Stimulated activated CD8-positive, alpha-beta memory T cell treated with anti-CD3 and anti-CD28 coated beads, Interleukin-15, amount 100 ng/mL, for 48 hours (primary cell): Measurements from ENCODE around the gene HEG1.

Source experiments
- DNase-seq, 2 donors: peaks; one replicate each; pipeline ENCODE4 v3.0.0-alpha.2; 2020; ENCODE audit warnings: low read depth in 2 of 2

The HEG1 gene

DNA sequence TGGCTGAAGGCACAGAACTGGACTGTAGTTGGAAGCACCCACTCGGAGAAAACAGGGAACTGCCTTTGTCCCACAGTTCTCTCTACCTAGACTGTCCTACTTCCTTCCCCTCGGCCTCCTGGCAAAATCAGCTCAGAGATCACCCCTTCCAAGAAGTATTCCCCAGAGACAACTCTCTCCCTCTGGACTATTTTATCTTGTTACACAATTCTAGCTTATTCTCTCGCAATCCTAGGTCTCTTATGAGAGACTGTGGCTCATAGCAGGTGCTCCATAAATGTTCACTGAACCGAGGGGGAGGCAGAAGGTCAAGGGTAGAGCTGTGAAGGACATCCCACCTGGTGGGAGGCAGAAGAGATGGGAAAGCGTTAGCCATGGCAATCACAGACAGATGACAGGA, 10.6 kb downstream of the HEG1 start:
- DNase-seq, result no peak

DNA sequence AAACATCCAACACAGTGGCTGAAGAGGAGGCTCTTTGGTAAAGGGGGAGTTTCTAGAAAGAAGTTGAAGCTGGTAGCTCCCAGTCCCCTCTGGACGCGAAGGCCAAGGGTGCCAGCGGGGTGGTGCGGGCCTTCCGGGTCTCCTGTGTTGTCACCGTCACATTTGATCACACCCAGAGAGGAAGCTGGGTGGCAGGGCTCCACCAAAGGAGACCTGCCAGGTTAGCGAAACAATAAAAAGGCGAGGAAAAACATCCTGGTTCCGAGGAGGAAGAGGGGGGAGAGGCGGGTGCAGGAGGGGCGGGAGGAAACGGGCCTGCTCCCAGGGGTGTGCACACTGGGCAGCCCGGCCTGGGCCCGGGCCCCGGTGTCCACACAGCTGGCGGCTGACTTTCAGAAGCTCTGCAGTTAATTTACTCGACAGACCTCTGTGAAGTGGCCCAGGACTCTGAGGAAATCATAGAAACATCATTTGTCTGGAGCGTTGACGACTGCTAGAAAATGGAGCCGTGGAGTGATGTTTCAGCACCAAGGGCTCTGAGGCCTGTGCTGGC, 12.1 kb downstream of the HEG1 start:
- no peak for DNase-seq

DNA sequence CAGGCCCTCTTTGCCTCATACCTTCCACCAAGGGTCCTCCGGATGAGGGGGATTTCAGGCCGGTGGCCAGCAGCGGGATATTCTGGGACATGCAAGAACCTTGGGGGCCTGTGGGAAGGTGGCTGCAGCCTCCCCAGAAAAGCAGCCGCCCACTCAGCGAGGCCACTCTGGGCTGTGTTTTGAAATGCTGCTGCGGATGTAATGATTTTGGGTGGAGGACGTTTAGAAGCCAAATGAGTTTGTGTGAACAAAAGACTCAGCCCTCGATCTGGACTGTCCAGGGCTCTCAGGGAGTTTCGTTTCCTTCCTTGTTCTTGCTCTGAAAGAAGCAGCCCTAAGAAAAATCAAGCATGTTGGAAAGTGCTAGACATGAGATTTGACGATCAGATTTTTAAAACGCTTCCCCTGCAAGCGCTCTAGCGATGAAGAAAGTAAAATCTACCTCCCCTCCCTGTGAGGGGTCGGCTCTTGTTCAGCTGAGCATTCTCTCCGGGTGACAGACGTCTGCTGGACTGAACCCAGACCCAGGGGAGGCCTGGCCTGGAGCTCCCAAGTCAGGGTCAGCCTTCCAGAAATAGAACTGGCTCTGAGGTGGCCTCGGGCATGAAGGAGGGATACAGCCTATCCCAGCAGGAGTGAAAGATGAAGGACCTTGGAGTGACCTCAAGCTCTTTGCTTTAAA, 12.9 kb downstream of the HEG1 start:
- DNase-seq, result no peak

DNA sequence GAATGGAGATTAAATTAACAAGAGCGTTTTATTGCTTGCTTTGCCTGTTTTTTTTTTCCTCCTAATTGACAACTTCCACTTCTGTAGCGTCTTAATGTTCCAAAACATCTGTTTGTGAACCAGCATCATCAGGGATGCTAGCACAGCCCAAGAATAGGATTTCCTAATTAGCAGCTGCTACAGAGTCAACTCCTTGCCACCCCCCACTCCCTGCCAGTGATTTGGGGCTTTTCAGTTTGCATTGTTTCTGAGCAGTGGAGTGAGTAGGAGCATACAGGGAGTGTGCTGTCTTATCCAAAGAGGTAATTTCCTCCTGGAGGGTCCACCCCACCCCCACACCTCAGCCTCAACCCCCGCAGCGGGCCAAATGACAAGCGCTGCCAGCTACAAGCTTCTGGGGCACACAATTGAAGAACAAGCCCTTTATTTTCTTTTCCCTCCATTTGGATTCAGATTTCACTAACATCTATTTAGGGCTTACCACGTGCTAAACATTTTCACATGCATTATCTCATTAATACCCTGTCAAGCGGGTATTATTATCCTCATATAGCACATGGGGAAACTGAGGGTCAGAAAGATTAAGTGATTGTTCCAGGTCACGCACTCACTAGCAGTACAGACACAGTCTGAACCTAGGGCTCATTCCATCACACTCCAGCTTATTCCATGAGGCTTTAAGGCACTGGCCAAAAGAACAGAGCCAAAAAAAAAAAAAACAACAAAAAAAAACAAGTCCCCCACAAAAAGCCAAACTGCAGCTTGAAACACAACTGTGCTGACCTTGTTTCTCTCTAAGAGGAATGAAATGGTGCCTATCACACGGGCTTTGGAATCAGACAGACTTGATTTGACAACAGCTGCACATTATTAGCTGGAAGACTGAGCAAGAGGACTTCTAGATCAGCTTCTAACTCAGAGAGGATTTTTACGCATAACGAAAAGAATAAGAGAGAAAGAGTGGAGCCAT, 16.4 kb downstream of the HEG1 start:
- DNase-seq, result no peak

DNA sequence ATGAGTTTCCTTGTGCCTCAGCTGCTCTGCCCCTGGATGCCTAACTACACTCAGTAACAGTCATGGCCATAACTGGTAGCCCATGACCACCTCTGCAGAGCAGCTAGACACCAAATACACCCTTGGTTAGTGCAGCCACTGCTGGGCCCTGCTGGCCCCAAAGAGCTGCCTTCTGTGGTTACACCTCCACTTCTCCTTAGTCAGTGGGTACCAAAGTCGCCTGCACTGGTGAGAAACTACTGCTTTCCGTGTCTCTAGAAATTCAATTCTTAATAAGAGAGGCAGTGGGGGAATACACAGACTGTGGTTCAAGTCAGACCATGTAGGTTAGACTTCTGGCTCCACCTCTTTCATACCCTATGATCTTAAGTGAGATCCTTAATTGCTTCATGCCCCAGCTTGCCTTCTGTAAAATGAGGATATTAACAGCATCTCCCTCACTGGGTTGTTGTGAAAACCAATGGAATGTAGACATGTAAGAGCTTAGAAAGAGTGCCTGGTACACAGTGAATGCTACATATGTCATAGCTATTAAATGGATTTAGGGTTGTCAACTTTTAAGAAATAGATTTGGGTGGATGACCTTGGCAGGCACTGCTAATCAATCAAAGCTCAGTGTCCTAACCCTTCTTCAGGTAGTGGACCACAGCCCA, 18.2 kb downstream of the HEG1 start:
- no peak for DNase-seq

DNA sequence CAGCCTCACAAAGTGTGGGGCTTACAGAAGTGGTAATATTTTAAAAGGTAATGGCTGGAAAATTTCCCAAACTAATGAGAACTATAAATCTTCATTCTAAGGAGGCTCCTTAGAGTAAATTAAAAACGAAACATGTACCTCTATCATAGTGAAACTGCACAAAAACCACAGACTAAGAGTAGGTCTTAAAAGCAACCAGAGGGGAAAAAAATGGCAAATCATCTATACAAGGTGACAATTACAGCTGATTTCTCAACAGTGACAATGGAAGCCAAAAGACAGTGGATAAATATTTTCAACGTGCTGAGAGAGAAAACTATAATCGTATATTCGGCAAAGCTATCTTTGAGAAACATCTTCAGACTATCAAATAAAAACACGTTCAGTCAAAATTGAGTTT, 20.6 kb downstream of the HEG1 start:
- no peak for DNase-seq

DNA sequence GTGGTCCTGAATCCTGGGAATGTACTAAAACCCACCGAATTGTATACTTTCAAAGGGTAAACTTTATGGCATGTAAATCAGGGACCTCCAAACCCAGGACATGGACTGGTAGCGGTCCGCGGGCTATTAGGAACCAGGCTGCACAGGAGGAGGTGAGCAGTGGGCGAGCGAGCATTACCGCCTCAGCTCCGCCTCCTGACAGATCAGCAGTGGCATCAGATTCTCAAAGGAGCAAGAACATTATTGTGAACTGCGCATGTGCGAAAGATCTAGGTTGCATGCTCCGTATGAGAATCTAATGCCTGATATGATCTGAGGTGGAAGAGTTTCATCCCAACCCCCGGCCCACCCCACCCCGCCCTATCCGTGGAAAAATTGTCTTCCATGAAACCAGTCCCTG, 22.2 kb downstream of the HEG1 start:
- no peak for DNase-seq

DNA sequence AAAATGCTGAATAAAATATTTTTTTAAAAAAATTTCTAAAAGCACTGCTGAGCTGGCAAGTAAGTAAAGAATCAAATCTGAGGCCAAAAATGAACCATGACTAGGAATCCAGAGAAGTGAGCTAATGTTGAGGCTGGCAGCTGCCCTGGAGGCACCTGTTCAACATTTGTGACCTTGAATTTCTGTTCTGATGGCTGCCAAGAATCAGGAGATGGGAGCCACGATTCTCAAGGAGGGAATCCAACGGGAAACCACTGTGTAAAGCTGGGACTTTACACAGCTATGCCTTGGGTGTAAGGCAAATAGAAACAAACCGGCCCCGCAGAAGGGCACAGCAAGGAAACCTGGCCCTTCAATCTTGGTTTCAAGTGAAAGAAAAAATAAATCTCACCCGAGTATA, 22.7 kb downstream of the HEG1 start:
- no peak for DNase-seq

DNA sequence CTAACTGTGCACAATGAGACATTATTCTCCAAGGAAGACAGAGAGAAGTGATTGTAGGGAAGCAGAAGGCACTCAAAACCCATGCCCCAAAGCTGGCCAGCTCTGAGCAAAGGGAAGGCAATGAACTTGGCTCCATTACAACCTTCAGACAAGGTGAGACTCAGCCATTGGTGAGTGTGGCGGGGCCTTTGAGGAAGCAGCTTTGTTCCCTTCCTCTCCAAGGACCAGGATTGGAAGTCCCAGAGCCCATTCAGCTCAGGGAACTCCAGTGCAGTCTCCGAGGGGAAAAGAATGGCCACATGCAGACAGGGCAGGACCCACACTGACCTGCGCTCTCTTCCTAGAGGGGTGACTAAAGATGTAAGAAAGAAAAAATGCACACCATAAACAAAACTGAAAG, 23.1 kb downstream of the HEG1 start:
- DNase-seq, result no peak

DNA sequence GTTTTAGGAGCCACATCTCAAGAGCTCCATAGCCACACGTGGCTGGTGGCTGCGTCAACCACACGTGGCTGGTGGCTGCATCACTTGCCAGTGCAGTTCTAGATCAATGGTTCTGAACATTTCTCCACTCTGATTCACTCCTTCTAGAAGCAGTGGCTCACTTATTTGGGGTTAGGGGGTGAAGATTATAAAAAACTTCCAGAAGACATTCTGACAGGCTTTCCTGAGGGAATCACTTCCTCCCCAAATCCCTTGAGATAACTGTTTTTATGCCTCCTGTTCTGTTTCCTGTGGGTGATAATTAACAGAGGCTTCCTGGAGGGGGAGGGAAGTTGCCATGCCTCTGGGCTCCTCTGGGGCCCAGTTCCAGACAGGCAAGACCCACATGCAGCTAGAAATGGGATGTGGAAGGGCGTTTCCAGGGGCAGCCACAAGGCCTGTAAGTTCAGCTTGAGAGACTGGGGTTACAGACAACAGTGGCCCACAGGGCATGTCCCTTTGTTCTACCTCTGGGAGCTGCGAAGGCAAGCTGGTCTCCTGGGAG, 23.6 kb downstream of the HEG1 start:
- no peak for DNase-seq

DNA sequence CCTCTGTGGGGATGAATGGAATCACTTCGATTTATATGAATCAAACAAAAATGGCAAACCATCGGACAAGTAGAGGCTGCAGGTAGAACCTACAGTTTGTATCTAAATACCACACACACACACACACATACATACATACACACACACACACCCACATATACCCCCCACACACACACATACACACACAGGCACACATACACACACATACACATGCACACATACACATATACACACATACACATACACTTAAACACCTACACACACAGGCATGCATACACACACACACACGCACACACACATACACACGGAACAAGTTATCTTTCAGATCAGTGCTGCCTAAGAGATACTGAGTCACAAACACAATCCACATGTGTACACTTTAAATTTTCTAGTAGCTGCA, 24.3 kb downstream of the HEG1 start:
- DNase-seq, result no peak

DNA sequence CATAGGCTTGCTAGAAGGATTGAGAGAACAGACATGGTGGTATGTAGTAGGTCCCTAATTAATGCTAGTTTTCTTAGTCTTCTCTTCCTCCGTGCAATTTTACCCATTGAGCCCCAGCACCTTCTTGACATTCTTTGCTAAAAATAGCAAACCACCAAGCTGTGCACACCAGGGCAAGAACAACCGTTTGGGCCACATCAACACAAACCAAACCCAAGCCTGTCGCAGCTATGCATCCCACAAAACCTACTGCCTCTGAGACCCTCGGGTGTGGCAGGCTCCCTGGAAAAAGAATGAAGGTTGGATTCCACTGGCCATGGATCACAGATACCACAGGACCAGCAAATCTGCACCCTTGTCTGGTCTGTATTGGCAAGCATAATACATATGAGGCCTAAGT, 27.1 kb downstream of the HEG1 start:
- no peak for DNase-seq

DNA sequence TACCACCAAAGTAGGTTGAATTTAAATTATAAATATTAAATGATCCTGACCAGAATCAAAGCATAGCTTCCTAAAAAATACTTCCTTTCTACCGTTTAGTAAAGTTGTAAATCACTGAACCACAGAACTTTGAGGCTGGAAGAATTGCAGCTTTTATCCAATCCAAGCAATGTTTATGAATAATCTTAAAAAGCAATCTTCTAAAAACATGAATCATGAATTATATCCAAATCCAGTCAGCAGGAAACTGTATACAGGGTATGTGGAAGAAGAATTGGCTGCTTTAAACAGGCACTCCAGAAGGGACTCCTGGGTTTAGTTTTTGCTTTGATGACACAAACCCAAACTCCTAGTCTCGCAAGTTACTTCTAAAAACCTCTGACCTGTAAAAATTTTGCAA, 30.2 kb downstream of the HEG1 start:
- DNase-seq, result no peak

DNA sequence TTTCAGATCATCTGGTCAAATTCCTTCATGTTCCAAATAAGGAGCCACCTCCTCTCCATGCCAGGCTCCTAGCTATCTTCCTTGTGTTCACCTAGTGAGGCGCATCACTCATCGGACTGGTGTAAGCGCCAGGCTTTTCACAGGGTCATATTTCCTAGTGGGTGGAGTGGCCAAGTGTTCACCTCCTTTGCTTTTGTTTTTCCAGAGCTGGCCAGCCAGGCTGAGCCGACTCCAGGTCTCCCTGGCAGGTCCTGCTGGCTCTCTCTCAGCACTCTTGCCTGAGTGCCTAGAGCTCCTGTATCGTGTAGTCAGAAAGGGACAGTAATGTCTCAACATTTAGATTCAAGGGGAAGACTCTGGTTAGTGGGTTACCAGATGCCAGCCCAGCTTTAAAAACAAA, 31.0 kb downstream of the HEG1 start:
- DNase-seq, result no peak

DNA sequence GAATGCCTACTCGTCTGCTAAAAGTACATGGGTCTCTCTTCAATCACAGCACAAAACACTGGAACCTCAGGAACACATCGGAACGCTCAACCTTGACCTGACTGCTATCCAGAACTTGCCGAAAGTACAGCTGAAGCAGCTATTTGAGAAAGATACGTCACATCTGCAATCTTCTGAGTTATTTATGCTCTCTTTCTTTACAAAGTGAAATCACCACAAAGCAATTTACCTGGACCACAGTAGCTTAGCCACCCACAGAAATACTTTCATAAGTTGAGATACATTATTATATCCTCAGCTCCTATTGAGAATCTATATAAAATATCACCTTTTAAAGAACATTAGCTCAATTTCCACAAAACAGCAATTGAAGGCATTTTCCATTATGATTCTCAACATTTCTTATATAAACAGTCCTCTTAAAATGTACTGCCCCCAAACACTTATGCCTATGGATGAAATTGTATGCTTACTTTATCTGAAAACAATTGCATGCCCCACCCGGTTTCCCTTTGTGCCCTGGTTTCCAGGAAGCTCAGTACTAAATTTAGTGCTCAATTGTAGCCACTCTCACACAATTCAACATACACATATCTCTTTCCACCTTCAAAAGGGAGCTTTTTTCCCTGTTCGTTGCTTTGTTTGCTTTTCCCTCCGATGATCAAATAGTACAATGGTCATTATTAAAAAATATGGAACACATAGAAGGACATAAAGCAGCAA, 31.8 kb downstream of the HEG1 start:
- DNase-seq, result no peak

DNA sequence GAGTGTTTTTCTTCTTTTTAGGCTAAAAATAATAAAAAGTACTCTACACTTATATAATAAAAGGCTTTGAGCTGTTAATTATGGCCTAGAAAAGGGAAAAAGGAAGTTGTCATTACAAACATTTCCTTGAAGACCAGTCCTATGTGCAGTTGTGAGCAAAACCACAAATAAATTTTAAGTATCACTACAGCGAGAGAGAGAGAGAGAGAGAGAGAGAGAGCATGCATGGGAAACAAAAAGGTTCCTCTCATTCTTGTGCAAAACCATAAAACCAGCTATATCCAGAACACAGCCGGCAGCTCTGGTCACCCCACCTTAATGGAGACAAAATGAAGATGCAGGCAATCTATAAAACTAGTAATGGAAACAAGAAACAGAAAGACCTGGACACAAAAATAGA, 33.6 kb downstream of the HEG1 start:
- DNase-seq, result no peak

DNA sequence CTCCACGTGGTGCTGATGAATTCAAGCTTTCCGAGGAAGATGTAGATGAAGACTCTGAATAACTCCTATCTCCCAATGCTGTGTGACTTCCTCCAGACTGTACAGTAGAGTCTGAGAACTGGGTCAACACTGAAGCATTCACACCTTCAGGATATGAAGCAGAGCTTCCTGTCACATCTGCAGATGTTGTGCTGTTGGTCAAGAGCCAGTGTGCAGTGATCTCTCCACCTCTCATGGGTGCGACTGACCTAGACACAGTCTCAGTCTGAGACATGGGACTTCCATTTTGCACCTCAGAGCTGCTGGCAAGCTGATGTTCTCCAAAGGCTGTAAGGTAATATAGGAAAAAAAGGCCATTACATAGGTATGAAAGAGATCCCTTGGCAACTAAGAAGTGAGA, 36.5 kb downstream of the HEG1 start:
- DNase-seq, result no peak

DNA sequence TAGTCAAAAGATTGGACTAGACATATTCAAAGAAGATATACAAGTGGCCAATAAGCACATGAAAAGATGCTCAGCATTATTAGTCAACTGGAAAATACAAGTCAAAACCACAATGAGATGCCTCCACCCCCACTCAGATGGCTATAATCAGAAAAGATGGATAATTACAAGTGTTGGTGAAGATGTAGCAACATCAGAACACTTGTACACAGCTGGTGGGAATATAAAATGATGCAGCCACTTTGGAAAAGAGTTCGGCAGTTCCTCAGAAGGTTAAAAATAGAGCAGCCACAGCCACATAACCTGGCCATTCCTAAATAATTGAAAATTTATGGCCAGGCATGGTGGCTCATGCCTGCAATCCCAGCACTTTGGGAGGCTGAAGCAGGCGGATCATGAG, 38.4 kb downstream of the HEG1 start:
- no peak for DNase-seq

DNA sequence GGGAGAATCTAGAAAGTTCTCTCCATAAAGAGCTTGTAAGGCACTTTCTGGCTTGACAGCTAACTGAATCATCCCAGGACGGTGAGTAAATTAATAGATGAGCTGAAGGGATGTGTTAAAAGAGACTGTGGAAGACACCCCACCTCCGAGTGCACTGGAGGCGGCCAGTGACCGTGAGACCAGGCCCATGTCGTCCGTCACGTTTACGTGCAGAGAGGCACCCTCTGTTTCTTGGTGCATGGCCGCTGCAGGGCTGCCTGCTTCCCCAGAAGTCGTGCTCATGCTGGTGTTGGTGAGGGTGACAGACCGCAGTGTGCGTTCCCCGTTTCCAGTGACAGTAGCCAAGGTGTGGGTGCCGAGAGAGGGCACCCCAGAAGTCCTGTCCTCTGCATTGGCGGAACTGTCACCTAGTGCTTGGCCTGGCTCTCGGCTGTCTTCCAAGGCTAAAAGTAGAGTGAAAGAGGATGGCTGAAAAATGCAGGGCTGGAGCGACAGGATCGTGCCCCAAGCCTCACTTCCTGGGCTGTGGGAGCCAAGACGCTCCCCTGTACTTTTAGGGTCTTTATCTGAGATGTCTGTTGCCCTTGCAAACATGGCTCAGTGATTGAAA, 41.1 kb downstream of the HEG1 start:
- DNase-seq, result no peak

DNA sequence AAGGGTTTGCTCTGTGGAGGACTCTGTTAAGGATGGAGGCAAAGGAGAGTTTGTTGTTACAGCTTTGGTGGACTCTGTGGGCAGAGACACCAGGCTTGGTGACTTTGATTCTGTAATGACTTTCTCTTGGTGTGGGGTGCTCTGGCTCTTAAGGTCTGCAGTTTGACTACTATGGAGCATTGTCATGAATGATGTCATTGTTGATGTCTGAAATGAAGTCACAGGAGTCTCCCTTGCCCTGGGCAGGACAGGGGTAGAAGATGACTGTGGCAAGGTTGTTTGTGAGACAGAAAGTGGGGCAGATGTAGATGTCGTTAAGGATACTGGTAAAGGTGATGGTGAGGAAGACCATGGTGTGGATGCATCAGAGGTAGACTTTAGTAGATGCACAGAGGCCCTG, 42.7 kb downstream of the HEG1 start:
- DNase-seq, result no peak

DNA sequence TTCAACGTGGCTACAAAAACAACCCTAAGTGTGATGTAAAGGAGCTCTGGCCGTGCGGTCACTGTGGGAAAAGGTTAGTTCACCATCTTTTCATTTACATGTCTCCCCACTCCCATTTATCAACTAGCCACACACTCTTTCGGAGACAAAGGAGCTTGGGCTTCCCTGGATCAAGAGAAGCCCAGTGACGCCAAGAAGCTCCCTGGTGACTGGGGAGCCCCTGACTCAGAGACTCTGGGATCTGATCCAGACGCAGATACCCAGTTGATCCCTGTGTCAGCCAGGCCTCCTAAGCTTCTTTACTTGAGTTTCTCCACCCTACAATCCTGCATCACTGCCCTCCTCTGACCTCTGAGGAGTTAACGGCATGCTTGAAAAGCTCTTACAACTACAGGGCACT, 43.9 kb downstream of the HEG1 start:
- DNase-seq, result no peak
